HCT116 (cell line): Measurements from ENCODE around the gene RPIA. TPM values are rescaled to one million over a fixed set of nuclear protein-coding genes. Genes with fewer than 3 reads are reported as not detected.

Experiments used
- ATAC-seq: fragments of 200-7000 bp; cut with Tn5 transposase; 2 replicates; pipeline ENCODE4 v1.9.1; 2020; ENCODE audit warnings: mild to moderate bottlenecking, moderate library complexity
- BruUV-seq: library from RNA; stranded (reverse); fragments of 400-500 nt; replicated peaks from 2 replicates; lab custom pipeline; 2021; lab: Mats Ljungman, UMichigan
- CTCF ChIA-PET: fragments of 300-600 bp; sonication (Branson Sonifier 250); formaldehyde crosslinking; loops from one replicate; lab custom pipeline; 2021; ENCODE audit warnings: antibody characterized with exemption; lab: Charles Lee
- POLR2A ChIA-PET: fragments of 300-600, 350-600 bp; sonication (Branson Sonifier 250); formaldehyde crosslinking; loops from one replicate; lab custom pipeline; 2021; ENCODE audit warnings: antibody characterized with exemption; lab: Charles Lee
- RAD21 ChIA-PET, 2 experiments: fragments of 300-600 bp; sonication (Branson Sonifier 250); formaldehyde crosslinking; loops; one replicate each; lab custom pipeline; 2023; ENCODE audit warnings: low total read pairs in 2 of 2; ENCODE audit not compliant: uncharacterized antibody in 2 of 2, unreplicated experiment in 2 of 2, low non-redundant PET in 1 of 2; lab: Charles Lee
- DNase-seq: peaks from one replicate; pipeline ENCODE4 v3.0.0-alpha.2; 2010; ENCODE audit warnings: low read depth, low spot score
- H2AFZ ChIP-seq: fragments of 200-600 bp; shearing (Covaris generic), sonication (generic); 2 replicates; pipeline ENCODE4 v1.6.1; 2017; ENCODE audit warnings: low read depth, mixed run types, mixed read lengths, antibody characterized with exemption, low read length; ENCODE audit not compliant: poor library complexity, severe bottlenecking
- H3K27ac ChIP-seq: 2 replicates; pipeline ENCODE4 v1.5.1; 2012; ENCODE audit warnings: low read depth, low read length
- H3K27me3 ChIP-seq: fragments of 200-600 bp; sonication (generic); 2 replicates; pipeline ENCODE4 v1.6.1; 2016; ENCODE audit warnings: mixed run types, low read length, mixed read lengths; ENCODE audit not compliant: insufficient read depth
- H3K36me3 ChIP-seq, 2 experiments: fragments of 200-500 bp in 1 of 2; fragments of 200-600 bp in 1 of 2; sonication (Bioruptor generic) in 1 of 2; sonication (generic) in 1 of 2; 2 replicates each; pipeline versions ENCODE4 v1.5.1 to v1.6.1; 2014 to 2016; ENCODE audit warnings: low read length in 2 of 2, inconsistent platforms in 1 of 2, mixed read lengths in 1 of 2, mixed run types in 1 of 2; ENCODE audit not compliant: insufficient read depth in 2 of 2, control insufficient read depth in 1 of 2
- H3K4me1 ChIP-seq, 2 experiments: fragments of 200-600 bp in 1 of 2; sonication (generic) in 1 of 2; 2 replicates each; pipeline versions ENCODE4 v1.5.1 to v1.6.1; 2012 to 2017; ENCODE audit warnings: low read length in 2 of 2, inconsistent platforms in 1 of 2, mild to moderate bottlenecking in 1 of 2, mixed read lengths in 1 of 2, mixed run types in 1 of 2, moderate library complexity in 1 of 2; ENCODE audit not compliant: insufficient read depth in 2 of 2, control insufficient read depth in 1 of 2
- H3K4me2 ChIP-seq: fragments of 200-600 bp; sonication (generic); 2 replicates; pipeline ENCODE4 v1.6.1; 2017; ENCODE audit warnings: mixed run types, low read length, mixed read lengths
- H3K4me3 ChIP-seq, 2 experiments: fragments of 200-600 bp in 1 of 2; sonication (generic) in 1 of 2; replicated peaks in 1 of 2; 2 replicates each; pipeline ENCODE4 v1.5.1; 2011 to 2016; ENCODE audit warnings: low read length in 2 of 2, control low read depth in 1 of 2, low read depth in 1 of 2, mild to moderate bottlenecking in 1 of 2, mixed read lengths in 1 of 2, mixed run types in 1 of 2
- H3K79me2 ChIP-seq: fragments of 200-600 bp; sonication (generic); 2 replicates; pipeline ENCODE4 v1.6.1; 2017; ENCODE audit warnings: mild to moderate bottlenecking, mixed run types, low read length, moderate library complexity, mixed read lengths; ENCODE audit not compliant: insufficient read depth
- H3K9ac ChIP-seq: fragments of 200-600 bp; sonication (generic); 2 replicates; pipeline ENCODE4 v1.6.1; 2016; ENCODE audit warnings: low read length, mixed read lengths
- H3K9me2 ChIP-seq: fragments of 200-600 bp; sonication (generic), shearing (Covaris generic); 2 replicates; pipeline ENCODE4 v1.6.1; 2017; ENCODE audit warnings: mixed run types, mild to moderate bottlenecking, moderate library complexity; ENCODE audit not compliant: insufficient read depth
- H3K9me3 ChIP-seq, 2 experiments: fragments of 200-500 bp in 1 of 2; fragments of 200-600 bp in 1 of 2; sonication (Bioruptor generic) in 1 of 2; sonication (generic) in 1 of 2; 2 replicates each; pipeline ENCODE4 v1.6.1; 2014 to 2017; ENCODE audit warnings: low read length in 2 of 2, mixed read lengths in 2 of 2, inconsistent platforms in 1 of 2, low read depth in 1 of 2, mild to moderate bottlenecking in 1 of 2, mixed run types in 1 of 2, moderate library complexity in 1 of 2; ENCODE audit not compliant: control insufficient read depth in 1 of 2, insufficient read depth in 1 of 2
- H4K20me1 ChIP-seq: fragments of 200-600 bp; sonication (generic), shearing (Covaris generic); 2 replicates; pipeline ENCODE4 v1.6.1; 2017; ENCODE audit warnings: mixed run types, mild to moderate bottlenecking, moderate library complexity; ENCODE audit not compliant: insufficient read depth
- CBX3 ChIP-seq: IDR thresholded peaks from 2 replicates; pipeline ENCODE4 v1.6.1; 2012; ENCODE audit warnings: low read depth
- CTCF ChIP-seq, 3 experiments: fragments of 200-600 bp in 1 of 3; sonication (generic) in 1 of 3; IDR thresholded peaks in 2 of 3; conservative IDR thresholded peaks in 1 of 3; 2 replicates each; pipeline ENCODE4 v1.5.1; 2012 to 2017; ENCODE audit warnings: low read depth in 2 of 3, low read length in 2 of 3, antibody characterized with exemption in 1 of 3, borderline replicate concordance in 1 of 3, control low read depth in 1 of 3, mild to moderate bottlenecking in 1 of 3, mixed read lengths in 1 of 3, mixed run types in 1 of 3, moderate library complexity in 1 of 3; ENCODE audit not compliant: insufficient read depth in 1 of 3
- MAX ChIP-seq: IDR thresholded peaks from 2 replicates; pipeline ENCODE4 v1.6.1; 2012
- POLR2AphosphoS5 ChIP-seq: IDR thresholded peaks from 2 replicates; pipeline ENCODE4 v1.6.1; 2011; ENCODE audit warnings: mild to moderate bottlenecking, low read depth, low read length, moderate library complexity
- RAD21 ChIP-seq: IDR thresholded peaks from 2 replicates; pipeline ENCODE4 v1.6.1; 2012; ENCODE audit warnings: low read depth, mild to moderate bottlenecking
- YY1 ChIP-seq: IDR thresholded peaks from 2 replicates; pipeline ENCODE4 v1.6.1; 2011; ENCODE audit warnings: low read length, low read depth, moderate library complexity, mild to moderate bottlenecking; ENCODE audit not compliant: insufficient replicate concordance; ENCODE audit errors: extremely low read depth
- intact Hi-C: fragments of 100-400 bp; cut with micrococcal nuclease; formaldehyde crosslinking; loops from 2 replicates; pipeline ENCODE4 v1.10.0; 2022
- total RNA-seq: library from RNA; stranded (reverse); gene quantifications from one replicate; pipeline ENCODE4 v1.2.1, GENCODE V29; 2021; ENCODE audit not compliant: unreplicated experiment

RPIA gene
- total RNA-seq, 1 experiment from 2014 or later, result 43.3 TPM

- no peak for TF ChIP-seq POLR2AphosphoS5
- TF ChIP-seq MAX, result no peak
- no peak for TF ChIP-seq YY1
- no peak for TF ChIP-seq CBX3
- ATAC-seq, result no peak
- Histone ChIP-seq H3K27me3 (no peaks in the 10 kb centered on the region), H3K79me2 (peaks cover 9% of the 10 kb centered on the region; the same call in 1 of the 2 replicates), H2AFZ (no peak overlapping the region), H3K9ac (no peak overlapping the region), H3K4me3 (no peak overlapping the region), H3K9me3 (no peaks in the 10 kb centered on the region), H3K4me1 (peaks cover 14 to 28% of the 10 kb centered on the region in 2 experiments), H3K36me3 (peaks cover 0 to 25% of the 10 kb centered on the region in 2 experiments; a peak in 1 of 4 replicates), H3K27ac (no peak overlapping the region), H3K4me2 (no peak overlapping the region), H3K9me2 (no peaks in the 10 kb centered on the region), H4K20me1 (no peaks in the 10 kb centered on the region)
- DNase-seq, result no peak
- intact Hi-C loops, result no loop called here
- BruUV-seq, result no TSS peak
- POLR2A ChIA-PET, result no interaction called here
- CTCF ChIA-PET, result interaction anchor here (0.9 kb wide), 1 partner anchor 16 kb away, joined by 3 read pairs; no protein-coding TSS in a partner anchor
- RAD21 ChIA-PET, result no interaction called here
Observed at GRCh38 chr2:88738271-88738670, 46.8 kb downstream of the RPIA start.

GRCh38 chr2:88739985-88740600 lies 48.6 kb downstream of the RPIA start:
- DNase-seq (peak; percentile 46), ATAC-seq (peak; percentile 81)
- ChIA-PET CTCF (interaction anchor here (0.7 to 1.2 kb wide), 2 partner anchors 9 to 12 kb away, joined by 3 to 4 read pairs; no protein-coding TSS in a partner anchor), POLR2A (no interaction called here), RAD21 (no interaction called here)
- peaks cover 9% of the 10 kb centered on the region; the same call in 1 of the 2 replicates for H3K79me2 ChIP-seq
- no peak overlapping the region for H3K4me2 ChIP-seq
- intact Hi-C loops, result loop anchor here (5.0 kb wide), 1 partner anchor 132 kb away; no protein-coding TSS in a partner anchor
- H2AFZ ChIP-seq, result no peak overlapping the region
- no TSS peak for BruUV-seq
- H3K4me1 ChIP-seq, result peaks cover 14 to 17% of the 10 kb centered on the region in 2 experiments
- peaks cover 0 to 27% of the 10 kb centered on the region in 2 experiments; a peak in 1 of 4 replicates for H3K36me3 ChIP-seq
- no peak overlapping the region for H3K9ac ChIP-seq
- H3K9me2 ChIP-seq, result no peaks in the 10 kb centered on the region
- no peaks in the 10 kb centered on the region for H3K9me3 ChIP-seq
- TF ChIP-seq CTCF (IDR thresholded peaks at IDR 0.05 in 2 of 3, conservative IDR thresholded peaks at IDR 0.05 in 1 of 3; ENCODE audit: borderline replicate concordance in 1 of 3, insufficient read depth in 1 of 3, low read depth in 2 of 3, low read length in 2 of 3) (peak; percentile 50 to 94 (median 93); a peak in 5 of 6 replicates), RAD21 (peak; percentile 78), POLR2AphosphoS5 (no peak)
- H3K4me3 ChIP-seq, result no peak overlapping the region
- no peaks in the 10 kb centered on the region for H3K27me3 ChIP-seq
- H3K27ac ChIP-seq, result no peak overlapping the region
- no peaks in the 10 kb centered on the region for H4K20me1 ChIP-seq
